Prostate gland (tissue), 2 donors: ENCODE data around the gene LRRTM1. TPM values are rescaled to one million over a fixed set of nuclear protein-coding genes. Genes with fewer than 3 reads are reported as not detected.

Source experiments
- DNase-seq: peaks from one replicate; pipeline ENCODE4 v3.0.0-alpha.2; 2019; ENCODE audit warnings: low spot score
- H3K27ac ChIP-seq, 2 donors: fragments of 200-600 bp; sonication (generic); 2 replicates each; pipeline ENCODE4 v1.5.1; 2017 to 2019
- H3K27me3 ChIP-seq: fragments of 200-600 bp; sonication (generic); replicated peaks from 2 replicates; pipeline ENCODE4 v1.5.1; 2019; ENCODE audit not compliant: insufficient read depth
- H3K36me3 ChIP-seq, 2 donors: fragments of 200-600 bp; sonication (generic); 1 replicate in 1 of 2; 2 replicates in 1 of 2; pipeline versions ENCODE4 v1.5.1 to v1.8.1; 2017 to 2019
- H3K4me1 ChIP-seq: fragments of 200-600 bp; sonication (generic); replicated peaks from 2 replicates; pipeline ENCODE4 v1.5.1; 2019
- H3K4me3 ChIP-seq, 2 donors: fragments of 200-600 bp; sonication (generic); 2 replicates each; pipeline ENCODE4 v1.5.1; 2017 to 2019
- H3K9me3 ChIP-seq: fragments of 200-600 bp; sonication (generic); 2 replicates; pipeline ENCODE4 v1.5.1; 2017
- POLR2A ChIP-seq: fragments of 450-650 bp; IDR thresholded peaks from one replicate; pipeline ENCODE4 v1.6.1; 2016; ENCODE audit warnings: antibody characterized with exemption, mild to moderate bottlenecking
- POLR2AphosphoS5 ChIP-seq: sonication (generic); formaldehyde crosslinking; IDR thresholded peaks from one replicate; pipeline ENCODE4 v1.6.1; 2017; ENCODE audit warnings: antibody characterized with exemption
- WGBS: methylation state at CpG from one replicate; pipeline ENCODE4 v1.1.5; 2018; 5-methylcytosine and 5-hydroxymethylcytosine counted together
- intact Hi-C: fragments of 100-400 bp; cut with DNase I; formaldehyde crosslinking; loops from one replicate; pipeline ENCODE4 v1.14.2; 2022
- total RNA-seq, 2 donors: library from RNA; depleted of rRNA; stranded (reverse); fragments of >200 nt; gene quantifications; one replicate each; pipeline ENCODE4 v1.1.0, GENCODE V29; 2016
- TF ChIP-seq, protein P1 (sequence below), 4 experiments: fragments of 200-600 bp in 2 of 4; fragments of 450-650 bp in 2 of 4; sonication (generic) in 2 of 4; IDR thresholded peaks; 1 replicate in 3 of 4; 2 replicates in 1 of 4; pipeline ENCODE4 v1.5.1; 2016 to 2019; ENCODE audit warnings: antibody characterized with exemption in 4 of 4, mild to moderate bottlenecking in 2 of 4, moderate library complexity in 2 of 4

LRRTM1 gene
- total RNA-seq, 2 donors from 2014 or later: 1.8 TPM; not detected in 1

DNA sequence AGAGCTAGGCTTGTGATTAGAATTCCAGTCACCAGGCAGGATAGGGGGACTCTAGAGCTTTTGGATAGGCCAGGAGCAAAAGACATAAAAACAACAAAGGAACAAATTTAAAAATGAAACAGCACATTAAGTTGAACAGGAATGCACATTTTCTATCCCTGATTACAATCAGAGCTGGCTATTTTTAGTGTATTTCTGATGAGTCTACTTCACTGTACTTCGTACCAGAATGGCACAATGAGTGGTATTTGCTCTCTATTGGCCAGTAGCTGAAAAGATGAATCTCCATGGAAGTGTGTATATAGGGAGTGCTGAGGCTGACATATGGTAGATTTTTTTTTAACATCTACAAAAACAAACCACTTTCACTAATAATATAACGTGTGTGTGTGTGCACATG is 34.2 kb upstream of the LRRTM1 start:
- no peak overlapping the region for H3K4me3 ChIP-seq
- H3K27ac ChIP-seq: no peak overlapping the region
- no peaks in the 10 kb centered on the region for H3K9me3 ChIP-seq
- no peak for DNase-seq
- WGBS: 66% methylated on average over 2 of the region's 2 CpGs
- TF ChIP-seq POLR2AphosphoS5 (no peak), POLR2A (no peak)
- TF ChIP-seq, protein P1, sequence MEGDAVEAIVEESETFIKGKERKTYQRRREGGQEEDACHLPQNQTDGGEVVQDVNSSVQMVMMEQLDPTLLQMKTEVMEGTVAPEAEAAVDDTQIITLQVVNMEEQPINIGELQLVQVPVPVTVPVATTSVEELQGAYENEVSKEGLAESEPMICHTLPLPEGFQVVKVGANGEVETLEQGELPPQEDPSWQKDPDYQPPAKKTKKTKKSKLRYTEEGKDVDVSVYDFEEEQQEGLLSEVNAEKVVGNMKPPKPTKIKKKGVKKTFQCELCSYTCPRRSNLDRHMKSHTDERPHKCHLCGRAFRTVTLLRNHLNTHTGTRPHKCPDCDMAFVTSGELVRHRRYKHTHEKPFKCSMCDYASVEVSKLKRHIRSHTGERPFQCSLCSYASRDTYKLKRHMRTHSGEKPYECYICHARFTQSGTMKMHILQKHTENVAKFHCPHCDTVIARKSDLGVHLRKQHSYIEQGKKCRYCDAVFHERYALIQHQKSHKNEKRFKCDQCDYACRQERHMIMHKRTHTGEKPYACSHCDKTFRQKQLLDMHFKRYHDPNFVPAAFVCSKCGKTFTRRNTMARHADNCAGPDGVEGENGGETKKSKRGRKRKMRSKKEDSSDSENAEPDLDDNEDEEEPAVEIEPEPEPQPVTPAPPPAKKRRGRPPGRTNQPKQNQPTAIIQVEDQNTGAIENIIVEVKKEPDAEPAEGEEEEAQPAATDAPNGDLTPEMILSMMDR (IDR thresholded peaks at IDR 0.05): no peak
- intact Hi-C loops: no loop called here
- H3K4me1 ChIP-seq: no peaks in the 10 kb centered on the region
- H3K36me3 ChIP-seq: no peaks in the 10 kb centered on the region
- H3K27me3 ChIP-seq: no peaks in the 10 kb centered on the region

DNA sequence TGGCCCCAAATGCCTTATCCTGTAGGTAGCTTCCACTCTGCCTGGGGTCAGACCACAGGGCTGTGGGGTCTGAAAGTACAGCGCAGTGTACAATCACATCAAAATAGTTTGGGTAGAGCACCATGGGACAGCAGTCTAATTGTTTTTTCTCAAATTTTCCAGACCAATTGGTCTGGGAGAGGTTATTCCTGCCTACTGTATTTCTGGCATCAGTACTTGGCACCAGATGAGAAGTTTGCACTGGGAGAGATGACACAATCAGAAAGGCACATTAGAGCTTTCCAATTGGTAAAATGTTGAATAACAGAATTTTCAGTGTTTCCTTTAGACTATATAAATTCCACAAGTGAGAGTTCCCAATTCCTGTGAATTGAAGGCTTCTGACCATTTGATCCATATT is 30.9 kb upstream of the LRRTM1 start:
- no peak for DNase-seq
- TF ChIP-seq, protein P1 (IDR thresholded peaks at IDR 0.05): no peak
- TF ChIP-seq POLR2AphosphoS5: no peak
- TF ChIP-seq POLR2A: no peak
- no peak overlapping the region for H3K4me3 ChIP-seq
- intact Hi-C loops: no loop called here
- H3K36me3 ChIP-seq: no peaks in the 10 kb centered on the region
- no peaks in the 10 kb centered on the region for H3K4me1 ChIP-seq
- no peaks in the 10 kb centered on the region for H3K9me3 ChIP-seq
- 100% methylated on average over 1 of the region's 1 CpG for WGBS
- H3K27ac ChIP-seq: no peak overlapping the region
- H3K27me3 ChIP-seq: no peaks in the 10 kb centered on the region

DNA sequence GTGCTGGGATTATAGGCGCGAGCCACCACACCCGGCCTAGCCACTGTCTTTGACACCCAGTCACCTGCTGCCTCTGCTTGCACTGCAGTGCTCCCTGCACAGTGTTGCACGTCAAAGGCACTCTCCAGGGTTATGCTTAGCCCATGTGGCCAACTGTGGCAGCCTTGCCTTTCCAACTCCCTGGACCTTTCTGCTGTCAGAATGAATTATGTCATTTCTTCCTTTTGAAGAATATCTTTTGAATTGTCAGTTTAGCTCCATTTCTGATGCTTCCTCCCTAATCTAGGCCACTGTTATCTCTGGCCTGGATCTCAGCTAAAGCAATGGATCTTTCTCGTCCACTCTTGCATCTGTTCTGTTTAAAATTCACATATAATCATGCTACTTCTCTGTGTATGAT is 29.3 kb upstream of the LRRTM1 start:
- DNase-seq: no peak
- Histone ChIP-seq H3K4me3 (no peak overlapping the region), H3K4me1 (no peaks in the 10 kb centered on the region), H3K27ac (no peak overlapping the region), H3K9me3 (no peaks in the 10 kb centered on the region), H3K27me3 (no peaks in the 10 kb centered on the region), H3K36me3 (no peaks in the 10 kb centered on the region)
- TF ChIP-seq, protein P1 (IDR thresholded peaks at IDR 0.05): no peak
- TF ChIP-seq POLR2A (no peak), POLR2AphosphoS5 (no peak)
- intact Hi-C loops: no loop called here
- WGBS: 89% methylated on average over 5 of the region's 5 CpGs

DNA sequence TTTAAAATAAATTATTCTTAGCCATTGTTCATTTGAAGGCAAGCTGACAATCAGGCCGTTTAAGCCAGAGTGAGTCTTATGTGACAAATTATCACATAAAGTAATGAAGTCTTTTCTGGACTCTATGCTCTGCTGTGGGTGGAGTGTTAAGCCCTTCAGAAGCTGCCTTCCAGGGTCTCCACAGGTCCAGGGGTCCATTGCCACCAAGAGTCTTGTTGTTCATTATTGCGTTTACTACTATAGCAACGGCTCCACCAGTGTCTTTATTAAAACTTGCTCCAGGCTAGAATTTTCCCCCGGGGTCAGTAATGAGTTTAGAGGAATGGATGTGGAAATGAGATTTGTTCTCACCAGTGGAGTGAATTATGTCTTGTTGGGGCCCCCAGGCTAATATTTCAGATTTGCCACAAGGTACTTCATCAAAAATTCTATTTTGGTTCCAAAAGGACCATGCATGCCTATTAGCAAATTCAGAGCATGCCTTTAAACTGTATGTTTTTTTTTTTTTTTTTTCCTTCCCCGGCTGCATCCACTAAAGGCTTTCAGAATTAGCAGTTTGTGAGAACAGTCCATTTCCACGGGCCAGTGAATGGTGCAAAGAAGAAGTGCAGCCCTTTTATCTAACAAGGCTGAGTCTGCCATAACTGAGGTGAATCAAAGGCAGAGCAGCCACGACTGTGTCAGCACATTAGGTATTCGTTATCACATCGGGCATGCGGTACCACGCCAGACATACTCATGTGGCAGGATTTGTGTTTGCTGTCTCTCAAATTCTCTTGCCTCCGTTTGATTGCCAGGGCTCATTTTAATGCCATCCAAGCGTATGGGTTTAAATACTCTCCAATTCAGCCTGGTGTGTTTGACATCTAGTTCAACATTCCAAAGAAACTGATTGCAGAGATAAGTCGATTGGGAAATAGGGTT is 26.2 kb upstream of the LRRTM1 start:
- no peak for DNase-seq
- Histone ChIP-seq H3K4me3 (no peak overlapping the region), H3K4me1 (no peaks in the 10 kb centered on the region), H3K9me3 (no peaks in the 10 kb centered on the region), H3K36me3 (no peaks in the 10 kb centered on the region), H3K27ac (no peak overlapping the region), H3K27me3 (no peaks in the 10 kb centered on the region)
- TF ChIP-seq, protein P1 (IDR thresholded peaks at IDR 0.05): no peak
- WGBS: 57% methylated on average over 14 of the region's 14 CpGs
- intact Hi-C loops: no loop called here

DNA sequence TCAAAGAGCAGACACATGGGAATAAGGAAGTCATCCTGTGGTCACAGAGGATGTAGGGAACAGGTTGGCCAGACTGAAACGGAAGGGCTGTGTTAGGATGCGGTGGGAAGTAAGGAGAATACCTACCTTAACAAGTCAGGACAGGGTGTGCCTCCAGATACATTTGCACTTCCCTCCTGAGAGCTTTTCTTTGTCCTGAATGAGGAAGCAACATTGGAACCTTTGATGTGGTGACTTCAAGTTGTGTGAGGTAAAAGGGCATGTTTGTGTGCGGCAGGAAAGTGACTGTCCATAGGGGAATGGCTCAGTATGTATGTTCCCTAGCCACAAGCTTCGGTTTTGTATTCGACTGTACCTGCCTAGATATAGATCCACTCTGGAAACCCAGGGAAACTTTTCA is 24.9 kb upstream of the LRRTM1 start:
- no peaks in the 10 kb centered on the region for H3K36me3 ChIP-seq
- H3K9me3 ChIP-seq: no peaks in the 10 kb centered on the region
- 62% methylated on average over 5 of the region's 5 CpGs for WGBS
- DNase-seq: no peak
- TF ChIP-seq POLR2AphosphoS5 (no peak), POLR2A (no peak)
- TF ChIP-seq, protein P1 (IDR thresholded peaks at IDR 0.05): no peak
- no peaks in the 10 kb centered on the region for H3K4me1 ChIP-seq
- H3K27me3 ChIP-seq: no peaks in the 10 kb centered on the region
- no peak overlapping the region for H3K4me3 ChIP-seq
- H3K27ac ChIP-seq: no peak overlapping the region
- intact Hi-C loops: no loop called here
